ENCODE data around the gene GALNT17. TPM values are rescaled to one million over a fixed set of nuclear protein-coding genes. Genes with fewer than 3 reads are reported as not detected.

The GALNT17 gene
- polyA plus RNA-seq, 1 donor (not counting 4 experiments of a cell fraction or from before 2014, with no cell fraction given), result not detected

- no peak overlapping the region for H3K27ac ChIP-seq (ENCODE audit: control insufficient read depth, insufficient read depth, low read length)
- no peak for DNase-seq (ENCODE audit: low read depth, low spot score)
- no peaks in the 10 kb centered on the region for H3K36me3 ChIP-seq (ENCODE audit: control insufficient read depth in 2 of 2, extremely low read depth in 1 of 2, insufficient read depth in 2 of 2, low read length in 2 of 2)
- H3K9me3 ChIP-seq (ENCODE audit: control insufficient read depth, low read depth, low read length), result no peaks in the 10 kb centered on the region
- TF ChIP-seq EZH2 (IDR thresholded peaks at IDR 0.05; ENCODE audit: low read length), result no peak
- no peak for TF ChIP-seq CTCF (optimal IDR thresholded peaks at IDR 0.05 in 1 of 3, IDR thresholded peaks at IDR 0.05 in 1 of 3, conservative IDR thresholded peaks at IDR 0.05 in 1 of 3; ENCODE audit: extremely low read depth in 1 of 3, insufficient read depth in 2 of 3, low read length in 3 of 3)
- H3K79me2 ChIP-seq (ENCODE audit: control insufficient read depth, insufficient read depth, low read length), result no peaks in the 10 kb centered on the region
- no peaks in the 10 kb centered on the region for H3K4me1 ChIP-seq (ENCODE audit: control insufficient read depth, extremely low read depth, insufficient read depth, low read length)
- no peak overlapping the region for H2AFZ ChIP-seq (ENCODE audit: control insufficient read depth, low read length)
- no peak overlapping the region for H3K4me3 ChIP-seq (ENCODE audit: control insufficient read depth in 2 of 3, extremely low read depth in 1 of 3, insufficient read depth in 2 of 3, low read depth in 1 of 3, low read length in 3 of 3)
- H4K20me1 ChIP-seq (ENCODE audit: control insufficient read depth, extremely low read depth, insufficient read depth, low read length), result no peaks in the 10 kb centered on the region
- H3K27me3 ChIP-seq (ENCODE audit: control insufficient read depth, extremely low read depth, insufficient read depth, low read length), result no peaks in the 10 kb centered on the region
- no peak overlapping the region for H3K4me2 ChIP-seq (ENCODE audit: control insufficient read depth, extremely low read depth, insufficient read depth, low read depth, low read length)
- FAIRE-seq, result no peak
- H3K9ac ChIP-seq (ENCODE audit: control insufficient read depth, extremely low read depth, insufficient read depth, low read length), result no peak overlapping the region
- H3K9me1 ChIP-seq (ENCODE audit: control insufficient read depth, extremely low read depth, insufficient read depth, low read length), result no peaks in the 10 kb centered on the region
- dilution Hi-C loops (cut with MboI; ENCODE audit: extremely low pct_ligation_motif_present, low sequenced_read_pairs), result no loop called here
Observed at GRCh38 chr7:71535616-71536015, 403.7 kb downstream of the GALNT17 start.

- DNase-seq (ENCODE audit: low read depth, low spot score), result no peak
- Histone ChIP-seq H3K9me3 (ENCODE audit: control insufficient read depth, low read depth, low read length) (peaks cover 3% of the 10 kb centered on the region), H2AFZ (ENCODE audit: control insufficient read depth, low read length) (no peak overlapping the region), H3K27me3 (ENCODE audit: control insufficient read depth, extremely low read depth, insufficient read depth, low read length) (no peaks in the 10 kb centered on the region), H3K4me3 (ENCODE audit: control insufficient read depth in 2 of 3, extremely low read depth in 1 of 3, insufficient read depth in 2 of 3, low read depth in 1 of 3, low read length in 3 of 3) (no peak overlapping the region), H3K27ac (ENCODE audit: control insufficient read depth, insufficient read depth, low read length) (no peak overlapping the region), H3K4me1 (ENCODE audit: control insufficient read depth, extremely low read depth, insufficient read depth, low read length) (no peaks in the 10 kb centered on the region), H3K79me2 (ENCODE audit: control insufficient read depth, insufficient read depth, low read length) (no peaks in the 10 kb centered on the region), H3K9me1 (ENCODE audit: control insufficient read depth, extremely low read depth, insufficient read depth, low read length) (no peaks in the 10 kb centered on the region), H4K20me1 (ENCODE audit: control insufficient read depth, extremely low read depth, insufficient read depth, low read length) (no peaks in the 10 kb centered on the region), H3K9ac (ENCODE audit: control insufficient read depth, extremely low read depth, insufficient read depth, low read length) (no peak overlapping the region), H3K4me2 (ENCODE audit: control insufficient read depth, extremely low read depth, insufficient read depth, low read depth, low read length) (no peak overlapping the region), H3K36me3 (ENCODE audit: control insufficient read depth in 2 of 2, extremely low read depth in 1 of 2, insufficient read depth in 2 of 2, low read length in 2 of 2) (no peaks in the 10 kb centered on the region)
- dilution Hi-C loops (cut with MboI; ENCODE audit: extremely low pct_ligation_motif_present, low sequenced_read_pairs), result no loop called here
- TF ChIP-seq EZH2 (IDR thresholded peaks at IDR 0.05; ENCODE audit: low read length) (no peak), CTCF (optimal IDR thresholded peaks at IDR 0.05 in 1 of 3, IDR thresholded peaks at IDR 0.05 in 1 of 3, conservative IDR thresholded peaks at IDR 0.05 in 1 of 3; ENCODE audit: extremely low read depth in 1 of 3, insufficient read depth in 2 of 3, low read length in 3 of 3) (no peak)
- FAIRE-seq, result no peak
Observed at GRCh38 chr7:71538210-71538609, 406.3 kb downstream of the GALNT17 start.
